K562 (cell line): ENCODE measurements around the gene FRMD5. TPM values are rescaled to one million over a fixed set of nuclear protein-coding genes. Genes with fewer than 3 reads are reported as not detected.

Experiments used
- ATAC-seq: fragments of 200-7000 bp; cut with Tn5 transposase; 3 replicates; pipeline ENCODE4 v1.9.1; 2020; ENCODE audit warnings: moderate library complexity
- BruUV-seq: library from RNA; stranded (reverse); fragments of 400-500 nt; replicated peaks from 2 replicates; lab custom pipeline; 2021; lab: Mats Ljungman, UMichigan
- CTCF ChIA-PET: fragments of 300-600 bp; formaldehyde crosslinking; extraction: SDS; loops from one replicate; lab custom pipeline; 2021; ENCODE audit warnings: low intra/inter-chr PET ratio; lab: Yijun Ruan, JAX
- POLR2A ChIA-PET: fragments of 300-600, 350-650 bp; sonication (Branson Sonifier 250); formaldehyde crosslinking; extraction: SDS; loops from one replicate; lab custom pipeline; 2021; ENCODE audit warnings: antibody characterized with exemption, inconsistent platforms; lab: Yijun Ruan, JAX
- DNase-seq, 4 experiments: peaks; one replicate each; pipeline versions ENCODE4 v3.0.0 to v3.0.0-alpha.2; 2011 to 2018; ENCODE audit warnings: low spot score in 3 of 4, mixed read lengths in 3 of 4; ENCODE audit errors: extremely low read depth in 1 of 4
- FAIRE-seq: peaks from 2 replicates; lab custom pipeline; 2011; peaks lifted over from hg19 to GRCh38; lab: Jason Lieb, UNC
- H2AFZ ChIP-seq: 2 replicates; pipeline ENCODE4 v1.6.0; 2011; ENCODE audit warnings: low read depth, low read length, control low read depth, inconsistent platforms
- H3K27ac ChIP-seq: fragments of 200-600 bp; 3 replicates; pipeline ENCODE4 v1.8.0; 2011; ENCODE audit warnings: low read depth, mild to moderate bottlenecking, control low read depth, inconsistent platforms, low read length, moderate library complexity, mixed read lengths; ENCODE audit errors: extremely low read depth
- H3K27me3 ChIP-seq, 2 experiments: fragments of 300-600 bp in 1 of 2; 2 replicates in 1 of 2; 3 replicates in 1 of 2; pipeline versions ENCODE4 v1.6.0 to v1.8.0; 2011; ENCODE audit warnings: inconsistent platforms in 2 of 2, low read length in 2 of 2, mild to moderate bottlenecking in 1 of 2, mixed read lengths in 1 of 2, moderate library complexity in 1 of 2; ENCODE audit not compliant: control insufficient read depth in 2 of 2, insufficient read depth in 2 of 2
- H3K36me3 ChIP-seq: fragments of 300-600 bp; 3 replicates; pipeline ENCODE4 v1.8.0; 2011; ENCODE audit warnings: mild to moderate bottlenecking, low read length, inconsistent platforms; ENCODE audit not compliant: control insufficient read depth, insufficient read depth
- H3K4me1 ChIP-seq, 2 experiments: fragments of 200-600 bp in 1 of 2; replicated peaks in 1 of 2; 2 replicates in 1 of 2; 3 replicates in 1 of 2; pipeline versions ENCODE4 v1.5.1 to v1.8.0; 2011; ENCODE audit warnings: inconsistent platforms in 2 of 2, low read length in 2 of 2, mild to moderate bottlenecking in 1 of 2, mixed read lengths in 1 of 2, moderate library complexity in 1 of 2; ENCODE audit not compliant: control insufficient read depth in 2 of 2, insufficient read depth in 2 of 2
- H3K4me2 ChIP-seq: 2 replicates; pipeline ENCODE4 v1.6.1; 2011; ENCODE audit warnings: low read length, control low read depth, inconsistent platforms, mixed read lengths; ENCODE audit not compliant: insufficient read depth
- H3K4me3 ChIP-seq: fragments of 200-600 bp; sonication (generic), shearing (Covaris generic); 2 replicates; pipeline ENCODE4 v1.5.1; 2016; ENCODE audit warnings: control low read depth, inconsistent platforms
- H3K79me2 ChIP-seq: fragments of 200-600 bp; 3 replicates; pipeline ENCODE4 v1.8.0; 2011; ENCODE audit warnings: low read length, inconsistent platforms; ENCODE audit not compliant: control insufficient read depth, insufficient read depth
- H3K9ac ChIP-seq, 2 experiments: 2 replicates each; pipeline versions ENCODE4 v1.6.0 to v1.6.1; 2011; ENCODE audit warnings: low read depth in 2 of 2, low read length in 2 of 2, control low read depth in 1 of 2, inconsistent platforms in 1 of 2, mild to moderate bottlenecking in 1 of 2, mixed read lengths in 1 of 2; ENCODE audit not compliant: insufficient read depth in 1 of 2
- H3K9me1 ChIP-seq: one replicate; pipeline ENCODE4 v1.6.0; 2011; ENCODE audit warnings: inconsistent platforms, mild to moderate bottlenecking, low read length, moderate library complexity; ENCODE audit not compliant: control insufficient read depth, insufficient read depth
- H3K9me3 ChIP-seq: replicated peaks from 2 replicates; pipeline ENCODE4 v1.5.1; 2011; ENCODE audit warnings: low read depth, low read length, inconsistent platforms; ENCODE audit not compliant: control insufficient read depth, insufficient read depth
- H4K20me1 ChIP-seq: replicated peaks from 2 replicates; pipeline ENCODE4 v1.6.1; 2011; ENCODE audit warnings: low read length, inconsistent platforms, mixed read lengths; ENCODE audit not compliant: control insufficient read depth, insufficient read depth
- BCL6 ChIP-seq: fragments of 250-450 bp; sonication (Bioruptor Pico); IDR thresholded peaks from 2 replicates; pipeline ENCODE4 v1.4.0; 2020
- CBX1 ChIP-seq: sonication (generic); IDR thresholded peaks from 2 replicates; pipeline ENCODE4 v1.6.1; 2016; ENCODE audit warnings: antibody characterized with exemption, low read depth, mild to moderate bottlenecking
- KLF1 ChIP-seq: fragments of 450-650 bp; IDR thresholded peaks from 2 replicates; pipeline ENCODE4 v1.6.1; 2016; ENCODE audit warnings: missing genetic modification characterization, missing compliant biosample characterization
- NFATC3 ChIP-seq: fragments of 450-650 bp; IDR thresholded peaks from 2 replicates; pipeline ENCODE4 v1.6.1; 2017; ENCODE audit warnings: mild to moderate bottlenecking
- SIRT6 ChIP-seq: IDR thresholded peaks from one replicate; pipeline ENCODE4 v1.6.1; 2012; ENCODE audit warnings: low read depth, mild to moderate bottlenecking, control low read depth, inconsistent platforms, low read length, moderate library complexity
- STAT5B ChIP-seq: fragments of 250-450 bp; sonication (Bioruptor Pico); IDR thresholded peaks from 2 replicates; pipeline ENCODE4 v1.8.0; 2021; ENCODE audit warnings: mild to moderate bottlenecking, inconsistent platforms
- THRB ChIP-seq: fragments of 450-650 bp; formaldehyde crosslinking; conservative IDR thresholded peaks from 2 replicates; pipeline ENCODE4 v1.4.0; 2022; ENCODE audit warnings: mild to moderate bottlenecking, missing genetic modification characterization
- TRIM28 ChIP-seq: fragments of 450-650 bp; IDR thresholded peaks from 2 replicates; pipeline ENCODE4 v1.6.1; 2017
- WGBS: fragments of 100-300 bp; shearing (Covaris generic); methylation state at CpG from one replicate; pipeline ENCODE4 v1.1.6; 2016; ENCODE audit warnings: low coverage, mixed read lengths; ENCODE audit not compliant: insufficient coverage; ENCODE audit errors: missing lambda C conversion rate; 5-methylcytosine and 5-hydroxymethylcytosine counted together
- in situ Hi-C: fragments of 300-500 bp; cut with MboI; formaldehyde crosslinking; loops from 4 replicates; pipeline ENCODE4 v1.15.0; 2018; ENCODE audit warnings: inconsistent platforms, mixed read lengths
- intact Hi-C: fragments of 100-400 bp; cut with micrococcal nuclease; formaldehyde crosslinking; loops from 2 replicates; pipeline ENCODE4 v1.14.2; 2022
- polyA plus RNA-seq, 8 experiments: library from polyadenylated mRNA; depleted of rRNA in 4 of 8; stranded (reverse) in 5 of 8; unstranded in 3 of 8; fragments of >200 nt; fragmentation: Nextera tagmentation in 2 of 8; fragmentation: Illumina TruSeq in 1 of 8; extraction: Ambion mirVana in 2 of 8; extraction: Trizol in 1 of 8; gene quantifications; 2 replicates each; pipeline versions ENCODE4 v1.2.1 to v1.2.3, GENCODE V29; 2011 to 2014; ENCODE audit warnings: inconsistent platforms in 1 of 8, missing spikeins in 1 of 8
- total RNA-seq, 7 experiments: library from RNA; depleted of rRNA in 6 of 7; stranded (reverse); fragments of >200 nt in 6 of 7; fragmentation: Illumina TruSeq in 2 of 7; extraction: Trizol in 2 of 7; gene quantifications; 2 replicates each; pipeline versions ENCODE4 v1.2.1 to v1.2.3, GENCODE V29; 2011 to 2021; ENCODE audit warnings: low replicate concordance in 1 of 7
- TF ChIP-seq, protein P1 (sequence below): fragments of 250-450 bp; sonication (Bioruptor Pico); IDR thresholded peaks from 2 replicates; pipeline ENCODE4 v1.5.0; 2021

The FRMD5 gene
- total and polyA plus RNA-seq, 9 of the 15 experiments (the other 6 are each of a cell fraction or from before 2014, with no cell fraction given): 0.13 to 0.38 TPM; not detected in 7

GRCh38 chr15:43957724-43958123 is 237.3 kb downstream of the FRMD5 start:
- CTCF ChIA-PET: no interaction called here
- no peaks in the 10 kb centered on the region for H3K4me1 ChIP-seq
- H3K79me2 ChIP-seq: no peaks in the 10 kb centered on the region; the same call in 2 of the 3 replicates
- H3K9ac ChIP-seq: no peak overlapping the region
- H3K4me2 ChIP-seq: no peak overlapping the region
- BruUV-seq: no TSS peak
- 0% methylated on average over 1 of the region's 1 CpG for WGBS
- no peaks in the 10 kb centered on the region for H3K9me3 ChIP-seq
- no peaks in the 10 kb centered on the region for H3K9me1 ChIP-seq
- H3K27me3 ChIP-seq: peaks cover 0 to 16% of the 10 kb centered on the region in 2 experiments; a peak in 3 of 5 replicates
- DNase-seq (no peak), FAIRE-seq (no peak), ATAC-seq (no peak)
- in situ Hi-C loops (no loop called here), intact Hi-C loops (no loop called here)
- no peaks in the 10 kb centered on the region for H3K36me3 ChIP-seq
- TF ChIP-seq TRIM28 (no peak), KLF1 (tag) (no peak), THRB (CRISPR knock-in tag) (no peak), NFATC3 (no peak)
- H3K4me3 ChIP-seq: no peak overlapping the region
- POLR2A ChIA-PET: no interaction called here
- no peaks in the 10 kb centered on the region for H4K20me1 ChIP-seq
- no peak overlapping the region for H2AFZ ChIP-seq
- no peak overlapping the region for H3K27ac ChIP-seq

DNA sequence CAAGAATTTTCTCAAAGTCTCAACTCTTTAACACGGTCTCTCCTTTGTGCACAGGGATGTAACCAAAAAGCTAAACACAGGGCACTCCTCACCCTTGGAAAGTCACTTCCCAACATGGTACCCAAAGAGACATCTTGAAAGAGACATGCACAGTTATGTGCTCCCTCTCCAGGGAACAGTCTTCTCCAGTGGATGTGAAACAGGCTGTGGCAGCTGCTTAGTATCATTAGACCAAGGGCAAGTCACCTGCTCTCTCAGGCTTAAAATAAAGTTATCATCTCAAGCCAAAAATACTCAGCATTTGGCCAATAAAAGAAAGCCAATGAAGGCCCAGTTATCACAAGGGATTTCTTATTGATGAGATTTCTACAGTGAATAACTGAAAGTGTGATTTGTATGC is 239.9 kb downstream of the FRMD5 start:
- Histone ChIP-seq H3K27me3 (peaks cover 3 to 21% of the 10 kb centered on the region in 2 experiments; a peak in 4 of 5 replicates), H3K4me2 (no peak overlapping the region), H3K4me1 (no peaks in the 10 kb centered on the region), H3K4me3 (no peak overlapping the region), H3K27ac (no peak overlapping the region), H4K20me1 (no peaks in the 10 kb centered on the region), H3K9ac (no peak overlapping the region), H3K36me3 (no peaks in the 10 kb centered on the region), H3K9me3 (no peaks in the 10 kb centered on the region), H3K9me1 (peaks cover 3% of the 10 kb centered on the region), H2AFZ (no peak overlapping the region), H3K79me2 (no peaks in the 10 kb centered on the region; the same call in 2 of the 3 replicates)
- 0% methylated on average over 1 of the region's 1 CpG for WGBS
- TF ChIP-seq BCL6 (CRISPR knock-in tag) (no peak), CBX1 (no peak), STAT5B (CRISPR knock-in tag) (no peak), SIRT6 (no peak)
- TF ChIP-seq, protein P1, sequence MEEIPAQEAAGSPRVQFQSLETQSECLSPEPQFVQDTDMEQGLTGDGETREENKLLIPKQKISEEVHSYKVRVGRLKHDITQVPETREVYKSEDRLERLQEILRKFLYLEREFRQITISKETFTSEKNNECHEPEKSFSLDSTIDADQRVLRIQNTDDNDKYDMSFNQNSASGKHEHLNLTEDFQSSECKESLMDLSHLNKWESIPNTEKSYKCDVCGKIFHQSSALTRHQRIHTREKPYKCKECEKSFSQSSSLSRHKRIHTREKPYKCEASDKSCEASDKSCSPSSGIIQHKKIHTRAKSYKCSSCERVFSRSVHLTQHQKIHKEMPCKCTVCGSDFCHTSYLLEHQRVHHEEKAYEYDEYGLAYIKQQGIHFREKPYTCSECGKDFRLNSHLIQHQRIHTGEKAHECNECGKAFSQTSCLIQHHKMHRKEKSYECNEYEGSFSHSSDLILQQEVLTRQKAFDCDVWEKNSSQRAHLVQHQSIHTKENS: no peak
- in situ Hi-C loops (no loop called here), intact Hi-C loops (no loop called here)
- CTCF ChIA-PET: no interaction called here
- DNase-seq (no peak), FAIRE-seq (no peak), ATAC-seq (no peak)
- POLR2A ChIA-PET: no interaction called here
- no TSS peak for BruUV-seq
